22Rv1 (cell line): ENCODE results near the gene C17orf100.

Experiments
- ZFX ChIP-seq: fragments of 450-650 bp; IDR thresholded peaks from 2 replicates; pipeline ENCODE4 v1.6.1; 2017; ENCODE audit warnings: antibody characterized with exemption, borderline replicate concordance
- TF ChIP-seq, protein P1 (sequence below): fragments of 450-650 bp; IDR thresholded peaks from 2 replicates; pipeline ENCODE4 v1.5.1; 2017; ENCODE audit warnings: mild to moderate bottlenecking

GRCh38 chr17:6639014-6639585, 12.5 kb upstream of the C17orf100 start:
- TF ChIP-seq, protein P1, sequence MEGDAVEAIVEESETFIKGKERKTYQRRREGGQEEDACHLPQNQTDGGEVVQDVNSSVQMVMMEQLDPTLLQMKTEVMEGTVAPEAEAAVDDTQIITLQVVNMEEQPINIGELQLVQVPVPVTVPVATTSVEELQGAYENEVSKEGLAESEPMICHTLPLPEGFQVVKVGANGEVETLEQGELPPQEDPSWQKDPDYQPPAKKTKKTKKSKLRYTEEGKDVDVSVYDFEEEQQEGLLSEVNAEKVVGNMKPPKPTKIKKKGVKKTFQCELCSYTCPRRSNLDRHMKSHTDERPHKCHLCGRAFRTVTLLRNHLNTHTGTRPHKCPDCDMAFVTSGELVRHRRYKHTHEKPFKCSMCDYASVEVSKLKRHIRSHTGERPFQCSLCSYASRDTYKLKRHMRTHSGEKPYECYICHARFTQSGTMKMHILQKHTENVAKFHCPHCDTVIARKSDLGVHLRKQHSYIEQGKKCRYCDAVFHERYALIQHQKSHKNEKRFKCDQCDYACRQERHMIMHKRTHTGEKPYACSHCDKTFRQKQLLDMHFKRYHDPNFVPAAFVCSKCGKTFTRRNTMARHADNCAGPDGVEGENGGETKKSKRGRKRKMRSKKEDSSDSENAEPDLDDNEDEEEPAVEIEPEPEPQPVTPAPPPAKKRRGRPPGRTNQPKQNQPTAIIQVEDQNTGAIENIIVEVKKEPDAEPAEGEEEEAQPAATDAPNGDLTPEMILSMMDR: no peak
- no peak for TF ChIP-seq ZFX
